GM10266 (cell line): Measurements from ENCODE around the gene TES.
"Not testable (repeated sequence)": the region's sequence is repeated elsewhere in the genome, so short reads cannot be mapped to it uniquely, and the experiment has no call there.

Experiments
- DNase-seq: peaks from one replicate; pipeline ENCODE4 v3.0.0; 2012; ENCODE audit errors: extremely low spot score
- TF ChIP-seq, protein P1 (sequence below): IDR thresholded peaks from 2 replicates; pipeline ENCODE4 v1.5.1; 2012; ENCODE audit warnings: mild to moderate bottlenecking, low read depth; ENCODE audit not compliant: control insufficient read depth, insufficient read depth; ENCODE audit errors: missing control alignments

The TES gene

DNA sequence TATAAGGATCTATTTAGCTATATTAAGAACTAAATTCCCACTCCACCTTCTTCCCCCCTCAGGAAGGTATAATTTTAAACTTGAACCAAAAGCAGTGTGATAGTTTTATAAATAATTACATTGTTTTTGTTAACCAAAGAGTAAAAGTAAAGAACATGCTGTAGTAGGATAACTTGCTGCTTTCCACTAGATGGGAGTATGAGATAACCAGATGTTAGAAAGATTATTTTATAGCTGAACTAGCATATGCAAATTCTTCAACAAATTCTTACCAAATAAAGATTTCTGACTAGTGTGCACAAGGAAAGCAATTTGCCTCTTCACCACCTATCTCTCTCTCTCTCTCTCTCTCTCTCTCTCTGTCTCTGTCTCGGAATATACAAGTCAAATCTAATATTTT lies 31.8 kb downstream of the TES start:
- DNase-seq = no peak
- TF ChIP-seq, protein P1, sequence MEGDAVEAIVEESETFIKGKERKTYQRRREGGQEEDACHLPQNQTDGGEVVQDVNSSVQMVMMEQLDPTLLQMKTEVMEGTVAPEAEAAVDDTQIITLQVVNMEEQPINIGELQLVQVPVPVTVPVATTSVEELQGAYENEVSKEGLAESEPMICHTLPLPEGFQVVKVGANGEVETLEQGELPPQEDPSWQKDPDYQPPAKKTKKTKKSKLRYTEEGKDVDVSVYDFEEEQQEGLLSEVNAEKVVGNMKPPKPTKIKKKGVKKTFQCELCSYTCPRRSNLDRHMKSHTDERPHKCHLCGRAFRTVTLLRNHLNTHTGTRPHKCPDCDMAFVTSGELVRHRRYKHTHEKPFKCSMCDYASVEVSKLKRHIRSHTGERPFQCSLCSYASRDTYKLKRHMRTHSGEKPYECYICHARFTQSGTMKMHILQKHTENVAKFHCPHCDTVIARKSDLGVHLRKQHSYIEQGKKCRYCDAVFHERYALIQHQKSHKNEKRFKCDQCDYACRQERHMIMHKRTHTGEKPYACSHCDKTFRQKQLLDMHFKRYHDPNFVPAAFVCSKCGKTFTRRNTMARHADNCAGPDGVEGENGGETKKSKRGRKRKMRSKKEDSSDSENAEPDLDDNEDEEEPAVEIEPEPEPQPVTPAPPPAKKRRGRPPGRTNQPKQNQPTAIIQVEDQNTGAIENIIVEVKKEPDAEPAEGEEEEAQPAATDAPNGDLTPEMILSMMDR = no peak

DNA sequence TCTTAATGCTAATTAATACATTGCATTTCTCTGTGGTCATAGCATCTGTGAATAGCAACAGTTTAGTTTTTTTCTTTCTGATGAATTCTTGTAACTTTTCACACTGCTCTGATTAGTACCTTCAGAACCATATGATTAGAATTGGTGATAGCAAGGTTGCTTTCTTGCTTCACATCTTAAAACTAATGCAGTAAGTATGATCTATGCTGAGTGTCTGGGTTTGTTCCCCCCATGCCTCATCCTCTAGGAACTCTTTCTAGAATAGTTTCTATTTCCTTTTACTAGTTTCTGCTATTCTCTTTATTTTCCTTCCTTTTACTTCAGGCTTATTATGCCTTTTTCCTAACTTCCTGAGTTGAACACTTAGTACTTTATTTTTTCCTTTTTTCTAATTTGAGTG lies 32.4 kb downstream of the TES start:
- DNase-seq = no peak
- TF ChIP-seq, protein P1 = no peak

DNA sequence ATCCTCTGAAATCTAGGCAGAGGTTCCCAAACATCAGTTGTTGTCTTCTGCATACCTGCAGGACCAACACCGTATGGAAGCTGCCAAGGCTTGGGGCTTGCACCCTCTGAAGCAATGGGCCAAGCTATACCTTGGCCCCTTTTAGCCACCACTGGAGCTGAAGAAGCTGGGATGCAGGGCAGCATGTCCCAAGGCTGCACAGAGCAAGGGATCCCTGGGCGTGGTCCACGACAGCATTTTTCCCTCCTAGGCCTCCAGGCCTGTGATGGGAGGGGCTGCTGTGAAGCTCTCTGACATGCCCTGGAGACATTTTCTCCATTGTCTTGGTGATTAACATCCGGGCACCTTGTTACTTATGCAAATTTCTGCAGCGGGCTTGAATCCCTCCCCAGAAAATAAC lies 34.5 kb downstream of the TES start:
- not testable (repeated sequence) for DNase-seq

GRCh38 chr7:116246357-116246756 lies 36.0 kb downstream of the TES start:
- no peak for DNase-seq
- TF ChIP-seq, protein P1 = no peak

DNA sequence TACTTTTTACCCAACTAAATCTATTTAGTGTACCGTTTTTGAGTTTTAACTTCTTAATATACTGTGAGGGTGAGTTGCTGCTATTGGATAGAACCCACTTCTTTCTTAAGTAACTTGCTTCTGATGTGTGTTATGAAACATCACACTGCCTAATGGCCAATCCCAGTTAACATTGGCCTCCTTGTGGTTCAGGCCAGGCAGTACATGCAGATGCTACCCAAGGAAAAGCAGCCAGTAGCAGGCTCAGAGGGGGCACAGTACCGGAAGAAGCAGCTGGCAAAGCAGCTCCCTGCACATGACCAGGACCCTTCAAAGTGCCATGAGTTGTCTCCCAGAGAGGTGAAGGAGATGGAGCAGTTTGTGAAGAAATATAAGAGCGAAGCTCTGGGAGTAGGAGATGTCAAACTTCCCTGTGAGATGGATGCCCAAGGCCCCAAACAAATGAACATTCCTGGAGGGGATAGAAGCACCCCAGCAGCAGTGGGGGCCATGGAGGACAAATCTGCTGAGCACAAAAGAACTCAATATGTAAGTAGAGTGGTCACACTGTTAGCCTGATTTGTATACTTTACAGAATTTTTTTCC lies 39.7 kb downstream of the TES start:
- no peak for DNase-seq
- TF ChIP-seq, protein P1 = no peak

GRCh38 chr7:116251675-116252074 lies 41.3 kb downstream of the TES start:
- DNase-seq = no peak

DNA sequence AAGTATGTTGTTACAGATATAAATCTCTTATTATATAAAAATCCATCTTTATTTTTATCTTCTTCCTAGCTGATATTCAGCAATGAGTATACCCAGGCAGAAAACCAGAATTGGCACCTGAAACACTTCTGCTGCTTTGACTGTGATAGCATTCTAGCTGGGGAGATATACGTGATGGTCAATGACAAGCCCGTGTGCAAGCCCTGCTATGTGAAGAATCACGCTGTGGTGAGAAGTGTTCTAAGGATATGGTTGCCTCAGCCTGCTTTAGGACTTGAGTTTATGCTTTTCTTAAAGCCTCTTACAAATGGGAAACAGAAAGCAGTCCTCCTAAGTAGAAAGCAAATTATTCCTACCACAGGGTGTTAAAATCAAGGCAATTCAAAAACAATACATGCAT lies 41.9 kb downstream of the TES start:
- TF ChIP-seq, protein P1 = no peak
- DNase-seq = no peak

More at GRCh38 chr7:116251675-116252074, 41.3 kb downstream of the TES start:
- TF ChIP-seq, protein P1 = no peak

- TF ChIP-seq, protein P1 = no peak
- no peak for DNase-seq
These were observed 46.8 kb downstream of the TES start for GRCh38 chr7:116257156-116257555.
